Panc1 (cell line): ENCODE results near the gene SKI. TPM values are rescaled to one million over a fixed set of nuclear protein-coding genes. Genes with fewer than 3 reads are reported as not detected.

Experiments used
- ATAC-seq: fragments of 200-7000 bp; cut with Tn5 transposase; 2 replicates; pipeline ENCODE4 v1.9.1; 2020; ENCODE audit warnings: mild to moderate bottlenecking, moderate library complexity
- BruUV-seq: library from RNA; stranded (reverse); fragments of 400-500 nt; replicated peaks from 2 replicates; lab custom pipeline; 2021; lab: Mats Ljungman, UMichigan
- CTCF ChIA-PET: fragments of 300-600 bp; sonication (Branson Sonifier 250); formaldehyde crosslinking; loops from one replicate; lab custom pipeline; 2022; ENCODE audit warnings: antibody characterized with exemption; lab: Charles Lee
- POLR2A ChIA-PET: fragments of 300-600 bp; sonication (Branson Sonifier 250); formaldehyde crosslinking; loops from one replicate; lab custom pipeline; 2022; ENCODE audit warnings: antibody characterized with exemption; lab: Charles Lee
- DNase-seq: peaks from one replicate; pipeline ENCODE4 v3.0.0-alpha.2; 2010; ENCODE audit warnings: low read depth, low spot score
- H3K27ac ChIP-seq: 2 replicates; pipeline ENCODE4 v1.5.1; 2011; ENCODE audit warnings: mild to moderate bottlenecking, low read length, inconsistent platforms
- H3K27me3 ChIP-seq: fragments of 200-500 bp; sonication (Bioruptor generic); 2 replicates; pipeline ENCODE4 v1.6.0; 2014; ENCODE audit warnings: low read length, inconsistent platforms; ENCODE audit not compliant: control insufficient read depth, insufficient read depth
- H3K36me3 ChIP-seq: fragments of 200-500 bp; sonication (Bioruptor generic); 2 replicates; pipeline ENCODE4 v1.5.1; 2014; ENCODE audit warnings: inconsistent platforms, mild to moderate bottlenecking, low read length, moderate library complexity; ENCODE audit not compliant: control insufficient read depth, insufficient read depth
- H3K4me1 ChIP-seq: 2 replicates; pipeline ENCODE4 v1.5.1; 2011; ENCODE audit warnings: inconsistent platforms, mild to moderate bottlenecking, low read length, moderate library complexity; ENCODE audit not compliant: control insufficient read depth, insufficient read depth
- H3K4me3 ChIP-seq, 2 experiments: 2 replicates each; pipeline ENCODE4 v1.5.1; 2011 to 2012; ENCODE audit warnings: low read depth in 2 of 2, low read length in 2 of 2, mild to moderate bottlenecking in 2 of 2, inconsistent platforms in 1 of 2, moderate library complexity in 1 of 2
- H3K9me3 ChIP-seq: fragments of 200-500 bp; sonication (Bioruptor generic); 2 replicates; pipeline ENCODE4 v1.5.1; 2014; ENCODE audit warnings: low read depth, mild to moderate bottlenecking, inconsistent platforms, low read length, moderate library complexity; ENCODE audit not compliant: control insufficient read depth, insufficient read depth
- POLR2AphosphoS5 ChIP-seq: IDR thresholded peaks from 2 replicates; pipeline ENCODE4 v1.6.1; 2012; ENCODE audit warnings: mild to moderate bottlenecking, low read depth, low read length, moderate library complexity
- SIN3A ChIP-seq: IDR thresholded peaks from 2 replicates; pipeline ENCODE4 v1.6.1; 2012; ENCODE audit warnings: low read depth, mild to moderate bottlenecking, low read length, moderate library complexity, borderline replicate concordance; ENCODE audit not compliant: insufficient read depth
- TCF7L2 ChIP-seq: IDR thresholded peaks from 2 replicates; pipeline ENCODE4 v1.6.1; 2011; ENCODE audit warnings: mild to moderate bottlenecking, low read depth, low read length, inconsistent platforms
- in situ Hi-C: cut with HindIII; loops from 2 replicates; pipeline ENCODE4 v1.10.0; 2016; ENCODE audit warnings: low sequenced_read_pairs, low pct_unique_long_range_greater_than_20kb
- intact Hi-C: fragments of 100-400 bp; cut with micrococcal nuclease; formaldehyde crosslinking; loops from one replicate; pipeline ENCODE4 v1.10.0; 2022; ENCODE audit not compliant: unreplicated experiment
- total RNA-seq: library from RNA; stranded (reverse); gene quantifications from one replicate; pipeline ENCODE4 v1.2.1, GENCODE V29; 2021; ENCODE audit not compliant: unreplicated experiment
- TF ChIP-seq, protein P1 (sequence below), 2 experiments: IDR thresholded peaks; 2 replicates each; pipeline ENCODE4 v1.6.1; 2011 to 2012; ENCODE audit warnings: low read depth in 2 of 2, control low read depth in 1 of 2, low read length in 1 of 2, mild to moderate bottlenecking in 1 of 2, moderate library complexity in 1 of 2; ENCODE audit not compliant: insufficient read depth in 1 of 2
- TF ChIP-seq, protein P2 (sequence below): fragments of 450-650 bp; IDR thresholded peaks from 2 replicates; pipeline ENCODE4 v1.5.1; 2017; ENCODE audit warnings: mild to moderate bottlenecking

SKI gene
- total RNA-seq, 1 experiment from 2014 or later = 63.2 TPM

DNA sequence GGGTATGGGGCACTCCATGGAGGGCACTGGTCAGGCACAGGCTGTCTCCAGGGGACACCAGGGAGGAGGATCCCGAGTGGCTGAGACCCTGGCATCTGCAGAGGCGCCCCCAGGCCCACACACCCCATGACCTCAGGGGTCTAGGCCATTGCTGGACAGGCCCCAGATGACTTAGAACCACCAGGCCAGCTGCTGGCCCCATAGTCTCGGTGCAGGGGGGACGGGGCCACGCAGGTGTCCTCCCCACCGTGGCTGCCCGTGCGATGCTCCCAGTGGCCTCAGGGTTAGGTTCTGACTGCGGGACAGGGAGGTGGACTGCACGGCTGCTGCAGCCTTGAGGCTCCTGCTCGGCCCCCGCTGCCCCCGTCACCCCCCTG is 119.3 kb downstream of the SKI start:
- Histone ChIP-seq H3K27me3 (no peaks in the 10 kb centered on the region), H3K9me3 (no peaks in the 10 kb centered on the region), H3K27ac (no peak overlapping the region), H3K36me3 (no peaks in the 10 kb centered on the region), H3K4me1 (no peaks in the 10 kb centered on the region), H3K4me3 (no peak overlapping the region)
- POLR2A ChIA-PET = no interaction called here
- CTCF ChIA-PET = no interaction called here
- BruUV-seq = no TSS peak
- in situ Hi-C loops (no loop called here), intact Hi-C loops (no loop called here)
- DNase-seq = no peak
- TF ChIP-seq, protein P1, sequence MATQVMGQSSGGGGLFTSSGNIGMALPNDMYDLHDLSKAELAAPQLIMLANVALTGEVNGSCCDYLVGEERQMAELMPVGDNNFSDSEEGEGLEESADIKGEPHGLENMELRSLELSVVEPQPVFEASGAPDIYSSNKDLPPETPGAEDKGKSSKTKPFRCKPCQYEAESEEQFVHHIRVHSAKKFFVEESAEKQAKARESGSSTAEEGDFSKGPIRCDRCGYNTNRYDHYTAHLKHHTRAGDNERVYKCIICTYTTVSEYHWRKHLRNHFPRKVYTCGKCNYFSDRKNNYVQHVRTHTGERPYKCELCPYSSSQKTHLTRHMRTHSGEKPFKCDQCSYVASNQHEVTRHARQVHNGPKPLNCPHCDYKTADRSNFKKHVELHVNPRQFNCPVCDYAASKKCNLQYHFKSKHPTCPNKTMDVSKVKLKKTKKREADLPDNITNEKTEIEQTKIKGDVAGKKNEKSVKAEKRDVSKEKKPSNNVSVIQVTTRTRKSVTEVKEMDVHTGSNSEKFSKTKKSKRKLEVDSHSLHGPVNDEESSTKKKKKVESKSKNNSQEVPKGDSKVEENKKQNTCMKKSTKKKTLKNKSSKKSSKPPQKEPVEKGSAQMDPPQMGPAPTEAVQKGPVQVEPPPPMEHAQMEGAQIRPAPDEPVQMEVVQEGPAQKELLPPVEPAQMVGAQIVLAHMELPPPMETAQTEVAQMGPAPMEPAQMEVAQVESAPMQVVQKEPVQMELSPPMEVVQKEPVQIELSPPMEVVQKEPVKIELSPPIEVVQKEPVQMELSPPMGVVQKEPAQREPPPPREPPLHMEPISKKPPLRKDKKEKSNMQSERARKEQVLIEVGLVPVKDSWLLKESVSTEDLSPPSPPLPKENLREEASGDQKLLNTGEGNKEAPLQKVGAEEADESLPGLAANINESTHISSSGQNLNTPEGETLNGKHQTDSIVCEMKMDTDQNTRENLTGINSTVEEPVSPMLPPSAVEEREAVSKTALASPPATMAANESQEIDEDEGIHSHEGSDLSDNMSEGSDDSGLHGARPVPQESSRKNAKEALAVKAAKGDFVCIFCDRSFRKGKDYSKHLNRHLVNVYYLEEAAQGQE (IDR thresholded peaks at IDR 0.05; ENCODE audit: insufficient read depth in 1 of 2, low read depth in 2 of 2, low read length in 1 of 2) = no peak
- TF ChIP-seq, protein P2, sequence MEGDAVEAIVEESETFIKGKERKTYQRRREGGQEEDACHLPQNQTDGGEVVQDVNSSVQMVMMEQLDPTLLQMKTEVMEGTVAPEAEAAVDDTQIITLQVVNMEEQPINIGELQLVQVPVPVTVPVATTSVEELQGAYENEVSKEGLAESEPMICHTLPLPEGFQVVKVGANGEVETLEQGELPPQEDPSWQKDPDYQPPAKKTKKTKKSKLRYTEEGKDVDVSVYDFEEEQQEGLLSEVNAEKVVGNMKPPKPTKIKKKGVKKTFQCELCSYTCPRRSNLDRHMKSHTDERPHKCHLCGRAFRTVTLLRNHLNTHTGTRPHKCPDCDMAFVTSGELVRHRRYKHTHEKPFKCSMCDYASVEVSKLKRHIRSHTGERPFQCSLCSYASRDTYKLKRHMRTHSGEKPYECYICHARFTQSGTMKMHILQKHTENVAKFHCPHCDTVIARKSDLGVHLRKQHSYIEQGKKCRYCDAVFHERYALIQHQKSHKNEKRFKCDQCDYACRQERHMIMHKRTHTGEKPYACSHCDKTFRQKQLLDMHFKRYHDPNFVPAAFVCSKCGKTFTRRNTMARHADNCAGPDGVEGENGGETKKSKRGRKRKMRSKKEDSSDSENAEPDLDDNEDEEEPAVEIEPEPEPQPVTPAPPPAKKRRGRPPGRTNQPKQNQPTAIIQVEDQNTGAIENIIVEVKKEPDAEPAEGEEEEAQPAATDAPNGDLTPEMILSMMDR = no peak
- TF ChIP-seq SIN3A (no peak), POLR2AphosphoS5 (no peak), TCF7L2 (no peak)
- ATAC-seq = no peak

DNA sequence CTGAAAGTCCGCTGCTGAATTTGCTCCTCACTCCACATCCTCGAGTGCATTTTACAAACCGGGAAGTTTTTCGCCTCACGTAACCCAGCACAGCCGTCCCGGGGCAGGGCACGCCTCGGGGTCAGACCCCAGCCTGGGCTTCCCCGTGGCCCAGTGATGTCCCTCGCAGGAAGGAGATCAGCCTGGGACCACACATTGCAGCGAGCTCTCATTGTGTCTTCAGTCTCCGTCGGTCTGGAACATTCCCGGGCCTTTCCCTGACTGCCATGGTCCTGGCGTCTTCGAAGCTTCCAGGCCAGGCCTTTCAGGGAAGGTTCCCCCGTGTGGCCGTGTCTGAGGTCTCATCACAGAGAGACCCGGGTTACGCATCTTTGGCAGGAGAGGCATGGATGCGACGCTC is 119.8 kb downstream of the SKI start:
- TF ChIP-seq, protein P2 = no peak
- TF ChIP-seq POLR2AphosphoS5 = no peak
- no peak for TF ChIP-seq SIN3A
- TF ChIP-seq TCF7L2 = no peak
- TF ChIP-seq, protein P1 (IDR thresholded peaks at IDR 0.05; ENCODE audit: insufficient read depth in 1 of 2, low read depth in 2 of 2, low read length in 1 of 2) = no peak
- BruUV-seq = no TSS peak
- no peaks in the 10 kb centered on the region for H3K36me3 ChIP-seq
- H3K27ac ChIP-seq = no peak overlapping the region
- H3K9me3 ChIP-seq = no peaks in the 10 kb centered on the region
- intact Hi-C loops = no loop called here
- ATAC-seq (no peak), DNase-seq (no peak)
- H3K4me1 ChIP-seq = no peaks in the 10 kb centered on the region
- H3K4me3 ChIP-seq = no peak overlapping the region
- in situ Hi-C loops = no loop called here
- ChIA-PET POLR2A (no interaction called here), CTCF (no interaction called here)
- no peaks in the 10 kb centered on the region for H3K27me3 ChIP-seq
